Activated CD8-positive, alpha-beta memory T cell treated with anti-CD3 and anti-CD28 coated beads for 4 hours (primary cell): ENCODE results near the gene PET100.
A peak's percentile ranks its signal among the peaks of the same experiment; 100 is the strongest.

ENCODE experiments used
- DNase-seq, 2 donors: peaks; one replicate each; pipeline ENCODE4 v3.0.0-alpha.2; 2020; ENCODE audit warnings: low read depth in 2 of 2

Gene PET100

DNA sequence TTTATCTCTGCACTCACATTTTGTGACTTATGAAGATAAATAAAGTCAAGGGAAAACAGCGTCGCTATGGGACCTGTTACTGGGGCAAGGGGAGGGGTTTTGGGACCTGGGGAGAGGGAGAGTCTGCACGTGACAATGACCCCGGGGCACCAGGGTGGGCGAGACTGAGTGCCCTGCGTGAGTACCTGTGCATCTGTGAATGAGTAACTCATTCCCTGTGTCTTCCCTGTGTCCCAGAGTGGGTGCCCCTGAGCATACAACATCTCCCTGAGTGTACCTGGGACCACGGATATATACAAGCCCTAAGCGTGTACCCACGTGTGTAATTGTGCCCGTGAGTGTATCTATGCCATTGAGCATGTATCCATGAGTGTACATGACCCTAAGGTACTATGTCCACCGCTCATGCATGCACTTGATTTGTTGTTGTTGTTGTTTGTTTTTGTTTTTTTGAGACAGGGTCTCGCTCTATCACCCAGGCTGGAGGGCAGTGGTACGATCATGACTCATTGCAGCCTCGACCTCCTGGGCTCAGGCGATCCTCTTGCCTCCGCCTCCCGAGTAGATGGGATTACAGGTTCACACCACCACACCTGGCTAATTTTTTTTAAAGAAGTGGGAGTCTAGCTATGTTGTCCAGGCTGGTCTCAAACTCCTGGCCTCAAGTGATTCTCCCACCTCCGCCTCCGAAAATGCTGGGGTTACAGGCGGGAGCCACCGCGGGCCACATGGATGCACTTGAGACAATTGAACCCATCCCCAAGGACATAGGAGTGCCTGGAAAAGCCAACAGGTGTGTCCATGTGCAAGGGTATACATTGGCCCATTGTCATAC lies 50.4 kb downstream of the PET100 start:
- DNase-seq = no peak

DNA sequence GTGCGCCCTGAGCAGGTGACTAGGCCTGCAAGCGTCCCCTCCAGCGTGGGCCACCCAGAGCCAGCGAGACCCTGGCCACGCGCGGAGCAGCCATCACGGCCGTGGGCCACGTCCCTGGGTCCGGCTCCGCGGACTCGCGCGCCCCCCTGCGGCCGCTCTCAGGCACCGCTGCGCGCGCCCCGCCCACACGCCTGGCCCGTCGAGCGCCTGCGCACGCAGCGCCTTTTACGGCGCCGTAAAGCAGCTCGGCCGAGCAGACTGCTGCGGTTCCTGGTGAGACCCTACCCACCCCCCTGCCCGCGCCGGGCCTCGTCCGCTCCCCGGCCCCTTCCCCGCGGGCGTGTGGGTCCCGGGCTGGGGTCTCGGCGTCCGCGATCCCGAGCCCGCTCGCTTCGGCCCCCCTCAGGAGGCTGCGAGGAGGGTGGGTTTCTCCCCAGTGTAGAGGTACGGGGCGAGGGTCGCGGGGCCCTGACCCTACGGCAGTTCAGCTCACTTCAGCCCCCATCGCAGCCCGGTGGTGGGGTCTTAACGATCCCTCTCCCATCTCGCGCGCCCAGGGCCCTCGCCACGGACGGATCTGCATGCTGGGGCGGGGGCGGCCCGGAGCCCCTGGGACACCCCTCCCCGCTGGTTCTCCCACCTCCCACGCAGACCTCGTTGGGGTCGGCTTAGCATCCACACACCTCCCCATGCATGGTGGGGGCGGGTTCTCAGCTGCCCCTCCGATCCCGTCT lies 51.2 kb downstream of the PET100 start, which contains the start of gene TRAPPC5:
Gene TRAPPC5 (plus strand): TSS at position 228 of the 734 bp plus-strand sequence. CDS start 1,421 bp downstream, outside the sequence.
- DNase-seq = peak; percentile 69 to 71
